ENCODE results near the gene MLLT6.

Gene MLLT6

DNA sequence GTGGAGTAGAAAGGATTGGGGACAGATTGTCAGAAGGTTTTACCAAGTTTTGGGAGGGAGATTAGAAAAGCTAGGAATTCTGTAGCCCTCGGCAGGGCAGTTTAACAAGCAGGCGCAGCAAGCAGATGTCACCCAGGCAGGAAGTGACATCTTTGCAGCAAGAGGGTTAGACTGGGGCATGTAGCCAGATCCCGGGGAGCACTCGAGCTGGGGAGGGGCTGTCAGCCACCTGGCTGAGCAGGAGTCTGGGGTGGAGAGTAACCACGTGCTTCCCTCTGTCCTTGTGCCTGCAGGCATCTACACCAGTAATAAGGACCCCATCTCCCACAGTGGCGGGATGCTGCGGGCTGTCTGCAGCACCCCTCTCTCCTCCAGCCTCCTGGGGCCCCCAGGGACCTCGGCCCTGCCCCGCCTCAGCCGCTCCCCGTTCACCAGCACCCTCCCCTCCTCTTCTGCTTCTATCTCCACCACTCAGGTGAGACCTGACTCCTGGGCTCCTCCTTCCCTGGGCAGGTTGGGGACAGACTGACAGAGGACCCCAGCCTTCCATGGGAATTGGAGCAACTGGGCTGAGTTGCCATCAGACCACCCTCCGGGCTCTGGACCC, 12.2 kb downstream of the MLLT6 start:
- Histone ChIP-seq H3K27ac (ENCODE audit: low read depth, low read length) (no peak overlapping the region), H3K27me3 (ENCODE audit: low read length) (no peaks in the 10 kb centered on the region), H4K20me1 (ENCODE audit: low read depth, low read length) (no peaks in the 10 kb centered on the region), H3K36me3 (ENCODE audit: low read length) (peaks cover 3% of the 10 kb centered on the region; the same call in 1 of the 2 replicates), H3K4me2 (ENCODE audit: low read depth, low read length, poor library complexity, severe bottlenecking) (no peak overlapping the region), H3K79me2 (ENCODE audit: insufficient read depth, low read length) (no peaks in the 10 kb centered on the region), H3K9ac (ENCODE audit: low read length) (no peak overlapping the region), H3F3A (ENCODE audit: insufficient read depth) (no peaks in the 10 kb centered on the region), H3K4me3 (ENCODE audit: insufficient read depth, low read length, poor library complexity, severe bottlenecking) (no peak overlapping the region), H2AFZ (ENCODE audit: low read depth, low read length, severe bottlenecking) (no peak overlapping the region), H3K9me2 (replicated peaks; ENCODE audit: insufficient read depth, low read length) (no peaks in the 10 kb centered on the region), H3K9me3 (ENCODE audit: insufficient read depth, low read length) (no peaks in the 10 kb centered on the region)
- TF ChIP-seq, protein P1, sequence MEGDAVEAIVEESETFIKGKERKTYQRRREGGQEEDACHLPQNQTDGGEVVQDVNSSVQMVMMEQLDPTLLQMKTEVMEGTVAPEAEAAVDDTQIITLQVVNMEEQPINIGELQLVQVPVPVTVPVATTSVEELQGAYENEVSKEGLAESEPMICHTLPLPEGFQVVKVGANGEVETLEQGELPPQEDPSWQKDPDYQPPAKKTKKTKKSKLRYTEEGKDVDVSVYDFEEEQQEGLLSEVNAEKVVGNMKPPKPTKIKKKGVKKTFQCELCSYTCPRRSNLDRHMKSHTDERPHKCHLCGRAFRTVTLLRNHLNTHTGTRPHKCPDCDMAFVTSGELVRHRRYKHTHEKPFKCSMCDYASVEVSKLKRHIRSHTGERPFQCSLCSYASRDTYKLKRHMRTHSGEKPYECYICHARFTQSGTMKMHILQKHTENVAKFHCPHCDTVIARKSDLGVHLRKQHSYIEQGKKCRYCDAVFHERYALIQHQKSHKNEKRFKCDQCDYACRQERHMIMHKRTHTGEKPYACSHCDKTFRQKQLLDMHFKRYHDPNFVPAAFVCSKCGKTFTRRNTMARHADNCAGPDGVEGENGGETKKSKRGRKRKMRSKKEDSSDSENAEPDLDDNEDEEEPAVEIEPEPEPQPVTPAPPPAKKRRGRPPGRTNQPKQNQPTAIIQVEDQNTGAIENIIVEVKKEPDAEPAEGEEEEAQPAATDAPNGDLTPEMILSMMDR (IDR thresholded peaks at IDR 0.05; ENCODE audit: insufficient read depth, low read length, poor library complexity, severe bottlenecking): no peak
- TF ChIP-seq EZH2phosphoT487 (conservative IDR thresholded peaks at IDR 0.05; ENCODE audit: low read length): no peak

DNA sequence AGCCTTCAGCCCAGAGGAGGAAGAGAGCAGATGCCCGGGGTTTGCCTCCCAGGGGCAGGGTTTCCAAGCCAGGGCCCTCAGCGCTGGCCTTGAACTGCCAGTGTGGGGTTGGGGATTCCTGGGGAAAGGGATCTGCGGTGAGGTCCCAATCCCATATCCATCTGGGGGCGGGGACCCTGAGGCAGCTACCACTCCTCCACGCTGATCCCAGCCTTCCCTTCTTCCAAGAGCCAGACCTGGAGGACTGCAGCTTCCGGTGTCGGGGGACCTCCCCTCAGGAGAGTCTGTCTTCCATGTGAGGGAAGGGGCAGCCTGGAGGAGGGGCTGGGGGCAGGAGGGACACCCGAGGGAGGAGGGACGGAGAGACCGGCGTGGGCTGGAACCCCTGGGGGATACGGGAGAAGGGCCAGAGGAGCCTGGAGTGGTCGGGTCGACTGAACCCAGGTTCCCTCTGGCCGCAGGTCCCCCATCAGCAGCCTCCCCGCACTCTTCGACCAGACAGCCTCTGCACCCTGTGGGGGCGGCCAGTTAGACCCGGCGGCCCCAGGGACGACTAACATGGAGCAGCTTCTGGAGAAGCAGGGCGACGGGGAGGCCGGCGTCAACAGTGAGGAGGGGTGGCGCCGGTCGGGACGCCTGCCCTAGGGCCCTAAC, 14.3 kb downstream of the MLLT6 start:
- no peaks in the 10 kb centered on the region for H3K9me2 ChIP-seq (replicated peaks; ENCODE audit: insufficient read depth, low read length)
- no peak overlapping the region for H3K9ac ChIP-seq (ENCODE audit: low read length)
- H3F3A ChIP-seq (ENCODE audit: insufficient read depth): no peaks in the 10 kb centered on the region
- H3K4me3 ChIP-seq (ENCODE audit: insufficient read depth, low read length, poor library complexity, severe bottlenecking): no peak overlapping the region
- H2AFZ ChIP-seq (ENCODE audit: low read depth, low read length, severe bottlenecking): no peak overlapping the region
- H3K27me3 ChIP-seq (ENCODE audit: low read length): no peaks in the 10 kb centered on the region
- TF ChIP-seq, protein P1 (IDR thresholded peaks at IDR 0.05; ENCODE audit: insufficient read depth, low read length, poor library complexity, severe bottlenecking): no peak
- no peak for TF ChIP-seq EZH2phosphoT487 (conservative IDR thresholded peaks at IDR 0.05; ENCODE audit: low read length)
- H3K36me3 ChIP-seq (ENCODE audit: low read length): peaks cover 3% of the 10 kb centered on the region; the same call in 1 of the 2 replicates
- no peaks in the 10 kb centered on the region for H4K20me1 ChIP-seq (ENCODE audit: low read depth, low read length)
- no peak overlapping the region for H3K4me2 ChIP-seq (ENCODE audit: low read depth, low read length, poor library complexity, severe bottlenecking)
- H3K27ac ChIP-seq (ENCODE audit: low read depth, low read length): no peak overlapping the region
- H3K9me3 ChIP-seq (ENCODE audit: insufficient read depth, low read length): no peaks in the 10 kb centered on the region
- H3K79me2 ChIP-seq (ENCODE audit: insufficient read depth, low read length): no peaks in the 10 kb centered on the region

DNA sequence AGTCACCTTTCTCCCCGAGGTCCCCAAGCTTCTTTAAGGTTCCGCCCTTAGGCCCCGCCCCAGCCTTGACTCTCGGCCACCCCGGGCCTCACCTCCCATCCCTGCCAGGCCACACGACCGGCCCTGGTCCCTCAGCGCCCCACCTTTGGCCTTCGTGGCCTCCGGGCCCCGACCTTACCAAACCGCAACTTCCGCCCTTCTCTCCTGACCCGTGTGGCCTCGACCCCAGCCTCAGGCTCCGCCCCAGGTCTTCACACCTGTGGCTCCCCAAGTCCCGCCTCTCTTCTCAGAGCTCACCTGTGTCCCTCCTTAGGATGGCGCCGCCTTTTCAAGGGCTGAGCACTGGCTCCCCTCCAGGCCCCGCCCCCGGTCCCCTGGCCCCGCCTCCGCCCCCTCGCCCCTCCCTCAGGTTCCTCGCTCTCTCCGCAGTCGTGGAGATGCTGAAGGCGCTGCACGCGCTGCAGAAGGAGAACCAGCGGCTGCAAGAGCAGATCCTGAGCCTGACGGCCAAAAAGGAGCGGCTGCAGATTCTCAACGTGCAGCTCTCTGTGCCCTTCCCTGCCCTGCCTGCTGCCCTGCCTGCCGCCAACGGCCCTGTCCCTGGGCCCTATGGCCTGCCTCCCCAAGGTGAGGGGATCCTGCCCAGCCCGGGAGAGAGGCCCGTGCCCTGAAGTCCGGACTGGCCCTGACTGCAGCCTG, 15.0 kb downstream of the MLLT6 start:
- Histone ChIP-seq H3K27ac (ENCODE audit: low read depth, low read length) (no peak overlapping the region), H3K9ac (ENCODE audit: low read length) (no peak overlapping the region), H3K36me3 (ENCODE audit: low read length) (peaks cover 3% of the 10 kb centered on the region; the same call in 1 of the 2 replicates)

More for the DNA sequence above, 15.0 kb downstream of the MLLT6 start:
- Histone ChIP-seq H3K79me2 (ENCODE audit: insufficient read depth, low read length) (no peaks in the 10 kb centered on the region), H3F3A (ENCODE audit: insufficient read depth) (no peaks in the 10 kb centered on the region), H3K27me3 (ENCODE audit: low read length) (no peaks in the 10 kb centered on the region), H2AFZ (ENCODE audit: low read depth, low read length, severe bottlenecking) (no peak overlapping the region), H3K4me3 (ENCODE audit: insufficient read depth, low read length, poor library complexity, severe bottlenecking) (no peak overlapping the region), H4K20me1 (ENCODE audit: low read depth, low read length) (no peaks in the 10 kb centered on the region), H3K4me2 (ENCODE audit: low read depth, low read length, poor library complexity, severe bottlenecking) (no peak overlapping the region), H3K9me3 (ENCODE audit: insufficient read depth, low read length) (no peaks in the 10 kb centered on the region), H3K9me2 (replicated peaks; ENCODE audit: insufficient read depth, low read length) (no peaks in the 10 kb centered on the region)
- TF ChIP-seq, protein P1 (IDR thresholded peaks at IDR 0.05; ENCODE audit: insufficient read depth, low read length, poor library complexity, severe bottlenecking): no peak

Measured in SU-DHL-6 (cell line).